HepG2 (cell line): ENCODE data around the gene ESPNL. TPM values are rescaled to one million over a fixed set of nuclear protein-coding genes. Genes with fewer than 3 reads are reported as not detected.

Experiments
- ARNT2 ChIP-seq: sonication (generic); formaldehyde crosslinking; IDR thresholded peaks from 2 replicates; pipeline ENCODE4 v1.8.0; 2022; ENCODE audit warnings: mild to moderate bottlenecking, low read depth, missing genetic modification reagents, moderate library complexity
- CEBPG ChIP-seq: IDR thresholded peaks from 2 replicates; pipeline ENCODE4 v1.6.1; 2016
- CHD4 ChIP-seq: fragments of 200-600 bp; sonication (generic); IDR thresholded peaks from 2 replicates; pipeline ENCODE4 v1.7.0; 2017; ENCODE audit warnings: mild to moderate bottlenecking, low read length, borderline replicate concordance
- DDIT3 ChIP-seq: sonication (generic); formaldehyde crosslinking; IDR thresholded peaks from 2 replicates; pipeline ENCODE4 v1.4.0; 2020; ENCODE audit warnings: mild to moderate bottlenecking, missing genetic modification reagents
- EED ChIP-seq: sonication (generic); formaldehyde crosslinking; IDR thresholded peaks from 2 replicates; pipeline ENCODE4 v1.5.0; 2020; ENCODE audit warnings: mild to moderate bottlenecking, missing genetic modification reagents
- FOXO1 ChIP-seq: sonication (generic); formaldehyde crosslinking; IDR thresholded peaks from 2 replicates; pipeline ENCODE4 v1.4.0; 2020; ENCODE audit warnings: missing genetic modification reagents
- KDM1A ChIP-seq: IDR thresholded peaks from 2 replicates; pipeline ENCODE4 v1.6.1; 2016; ENCODE audit warnings: missing compliant biosample characterization
- PAXIP1 ChIP-seq: sonication (generic); formaldehyde crosslinking; conservative IDR thresholded peaks from 2 replicates; pipeline ENCODE4 v1.4.0; 2020; ENCODE audit warnings: mild to moderate bottlenecking, missing genetic modification reagents, moderate library complexity
- POGZ ChIP-seq: sonication (generic); formaldehyde crosslinking; IDR thresholded peaks from 2 replicates; pipeline ENCODE4 v1.4.0; 2020; ENCODE audit warnings: mild to moderate bottlenecking, missing genetic modification reagents
- TBP ChIP-seq: sonication (generic); formaldehyde crosslinking; IDR thresholded peaks from 2 replicates; pipeline ENCODE4 v1.5.0; 2020; ENCODE audit warnings: missing genetic modification reagents
- TOPORS ChIP-seq: sonication (generic); formaldehyde crosslinking; IDR thresholded peaks from 2 replicates; pipeline ENCODE4 v1.8.0; 2023; ENCODE audit warnings: mild to moderate bottlenecking, missing genetic modification reagents
- ZGPAT ChIP-seq: IDR thresholded peaks from 2 replicates; pipeline ENCODE4 v1.6.1; 2016; ENCODE audit warnings: mild to moderate bottlenecking
- ZNF142 ChIP-seq: sonication (generic); formaldehyde crosslinking; IDR thresholded peaks from 2 replicates; pipeline ENCODE4 v1.4.0; 2020; ENCODE audit warnings: missing genetic modification reagents
- ZNF274 ChIP-seq: sonication (generic); formaldehyde crosslinking; IDR thresholded peaks from 2 replicates; pipeline ENCODE4 v1.5.1; 2020; ENCODE audit warnings: mild to moderate bottlenecking, missing genetic modification reagents
- ZNF563 ChIP-seq: sonication (generic); formaldehyde crosslinking; IDR thresholded peaks from 2 replicates; pipeline ENCODE4 v1.8.0; 2022; ENCODE audit warnings: mild to moderate bottlenecking, moderate library complexity, missing genetic modification reagents
- ZNF580 ChIP-seq: IDR thresholded peaks from 2 replicates; pipeline ENCODE4 v1.6.1; 2016; ENCODE audit warnings: low read depth, borderline replicate concordance
- ZNF747 ChIP-seq: sonication (generic); formaldehyde crosslinking; IDR thresholded peaks from 2 replicates; pipeline ENCODE4 v1.8.1; 2023; ENCODE audit warnings: missing genetic modification reagents, mild to moderate bottlenecking, borderline replicate concordance
- polyA plus RNA-seq, 8 experiments: library from polyadenylated mRNA; depleted of rRNA in 3 of 8; stranded (reverse) in 7 of 8; unstranded in 1 of 8; fragments of >200 nt; fragmentation: Illumina TruSeq in 4 of 8; extraction: Trizol in 4 of 8; gene quantifications; 2 replicates each; pipeline versions ENCODE4 v1.2.1 to v1.2.3, GENCODE V29; 2011 to 2016; ENCODE audit warnings: low read depth in 4 of 8, missing spikeins in 1 of 8, mixed read lengths in 1 of 8; ENCODE audit not compliant: insufficient read depth in 1 of 8
- total RNA-seq, 5 experiments: library from RNA; depleted of rRNA; stranded (reverse); fragments of >200 nt; fragmentation: Illumina TruSeq; extraction: Trizol; gene quantifications; 2 replicates each; pipeline ENCODE4 v1.2.3, GENCODE V29; 2016; ENCODE audit warnings: low read depth in 1 of 5
- TF ChIP-seq, protein P1 (sequence below): sonication (generic); formaldehyde crosslinking; IDR thresholded peaks from 2 replicates; pipeline ENCODE4 v1.8.1; 2023; ENCODE audit warnings: mild to moderate bottlenecking, missing genetic modification reagents, borderline replicate concordance

Gene ESPNL
- total and polyA plus RNA-seq, 2 of the 13 experiments (the other 11 are each of a cell fraction or from before 2014, with no cell fraction given): 0.45 to 0.80 TPM

DNA sequence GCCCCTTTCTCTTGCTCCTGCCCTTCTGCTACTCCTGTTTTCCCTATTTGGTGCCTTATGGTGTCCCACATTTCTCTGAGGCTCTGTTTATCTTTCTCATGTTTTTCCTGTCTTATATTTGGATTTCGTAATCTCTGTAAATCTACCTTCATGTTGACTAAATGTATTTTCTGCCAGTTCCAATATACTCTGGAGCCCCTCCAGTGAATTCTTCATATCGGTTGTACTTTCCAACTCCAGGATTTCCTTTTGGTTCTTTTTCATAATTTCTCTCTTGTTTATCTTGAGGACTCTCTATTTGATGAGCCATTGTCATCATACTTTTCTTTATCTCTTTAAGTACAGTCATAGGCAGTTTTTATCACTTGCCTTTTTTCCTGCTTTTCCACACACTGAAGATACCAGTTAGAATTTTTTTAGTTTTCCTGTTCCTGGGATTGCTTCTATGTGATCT, 20.2 kb upstream of the ESPNL start (continued):
- no peak for TF ChIP-seq EED (CRISPR knock-in tag)
- TF ChIP-seq PAXIP1 (CRISPR knock-in tag): peak; percentile 93
- peak; percentile 90 for TF ChIP-seq KDM1A (CRISPR knock-in tag)
- peak; percentile 64; the same call in 1 of the 2 replicates for TF ChIP-seq ZNF747 (CRISPR knock-in tag)
- peak; percentile 98 for TF ChIP-seq ZGPAT (CRISPR knock-in tag)
- peak; percentile 94 for TF ChIP-seq CEBPG (CRISPR knock-in tag)
- TF ChIP-seq ZNF274 (CRISPR knock-in tag): no peak
- peak; percentile 52; the same call in 1 of the 2 replicates for TF ChIP-seq CHD4
- no peak for TF ChIP-seq ZNF580 (CRISPR knock-in tag)
- TF ChIP-seq, protein P1, sequence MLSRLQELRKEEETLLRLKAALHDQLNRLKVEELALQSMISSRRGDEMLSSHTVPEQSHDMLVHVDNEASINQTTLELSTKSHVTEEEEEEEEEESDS: no peak
- peak; percentile 93 for TF ChIP-seq POGZ
- TF ChIP-seq FOXO1 (CRISPR knock-in tag): peak; percentile 97
- TF ChIP-seq DDIT3 (CRISPR knock-in tag): no peak
- peak; percentile 90; the same call in 1 of the 2 replicates for TF ChIP-seq TOPORS (CRISPR knock-in tag)
- TF ChIP-seq ARNT2 (CRISPR knock-in tag): no peak
- 0 out of 2 replicates have a peak, but pooled peaks have one; percentile 21 for TF ChIP-seq ZNF142 (CRISPR knock-in tag)
- no peak for TF ChIP-seq ZNF563 (CRISPR knock-in tag)
- TF ChIP-seq TBP (CRISPR knock-in tag): no peak
